ENCODE results near the gene MRPS31.

The MRPS31 gene

DNA sequence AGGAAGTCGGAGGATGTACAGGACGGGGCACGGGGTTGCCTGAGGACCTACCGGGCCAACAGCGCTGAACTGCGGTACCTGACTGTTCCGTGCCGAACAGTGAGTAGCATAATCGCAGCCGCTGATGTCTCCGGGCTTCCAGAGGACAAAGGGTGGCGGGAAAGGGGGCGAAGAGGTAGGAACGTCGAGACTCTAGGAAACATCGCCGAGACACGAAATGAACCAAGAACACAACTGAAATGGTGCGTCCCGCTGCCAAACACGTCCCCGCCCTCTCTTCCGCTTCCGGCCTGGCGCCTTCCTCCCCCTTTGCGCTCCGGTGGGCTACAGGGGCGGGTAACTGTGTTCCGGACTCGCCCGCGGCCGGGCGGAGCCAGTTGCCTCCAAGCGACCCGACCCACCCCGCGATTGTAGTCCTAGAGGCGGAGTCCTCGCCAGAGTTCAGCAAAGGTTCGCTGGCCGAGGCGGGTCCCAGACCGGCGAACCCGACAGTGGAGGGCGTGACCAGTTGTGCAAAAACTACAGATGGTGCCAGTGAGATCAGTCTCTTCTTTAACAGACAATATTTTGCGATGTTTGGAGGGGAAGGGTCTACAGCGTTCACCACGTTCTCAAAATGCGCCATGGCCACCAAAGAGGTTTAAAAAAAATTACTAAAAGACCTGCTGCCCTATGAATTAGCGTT is at the start of gene MRPS31:
Gene MRPS31, minus strand, starts transcription at position 257 of the 685 bp plus-strand sequence. Its CDS starts 54 bp downstream, at position 203.
- DNase-seq = peak; percentile 98

DNA sequence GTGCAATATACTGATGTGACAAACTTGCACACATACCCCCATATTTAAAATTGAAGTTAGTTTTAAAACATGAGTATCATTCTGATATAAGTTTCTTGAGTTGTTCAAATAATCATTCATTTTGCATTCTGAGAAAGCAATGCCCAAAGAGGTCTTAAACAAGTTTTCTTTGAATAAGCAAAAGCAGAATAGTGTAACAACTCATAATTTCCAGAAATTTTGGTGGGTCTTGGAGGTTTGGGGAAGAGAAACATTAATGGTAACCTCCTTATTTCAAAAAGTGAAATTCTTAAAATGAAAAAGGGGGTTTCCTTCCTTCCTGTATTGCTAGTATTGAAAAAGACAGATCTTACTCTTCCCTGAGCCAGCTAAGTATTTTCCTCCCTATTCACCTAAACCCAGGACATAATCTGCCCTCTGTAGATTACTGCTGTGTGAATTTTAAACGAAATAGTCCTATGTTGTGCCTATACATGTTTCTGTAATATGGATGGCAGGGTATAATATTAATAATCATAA is 48.9 kb upstream of the MRPS31 start:
- no peak for DNase-seq

DNA sequence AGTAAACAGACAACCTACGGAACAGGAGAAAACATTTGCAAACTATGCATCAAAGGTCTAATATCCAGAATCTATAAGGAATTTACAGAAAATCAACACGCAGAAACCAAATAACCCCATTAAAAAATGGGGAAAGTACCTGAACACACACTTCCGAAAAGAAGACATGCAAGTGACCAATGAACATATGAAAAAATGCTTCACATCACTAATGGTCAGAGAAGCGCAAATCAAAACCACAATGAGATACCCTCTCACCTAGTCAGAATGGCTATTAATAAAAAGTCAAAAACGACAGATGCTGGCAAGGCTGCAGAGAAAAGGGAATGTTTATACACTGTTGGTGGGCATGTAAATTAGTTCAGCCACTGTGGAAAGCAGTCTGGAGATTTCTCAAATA is 47.9 kb upstream of the MRPS31 start:
- no peak for DNase-seq

DNA sequence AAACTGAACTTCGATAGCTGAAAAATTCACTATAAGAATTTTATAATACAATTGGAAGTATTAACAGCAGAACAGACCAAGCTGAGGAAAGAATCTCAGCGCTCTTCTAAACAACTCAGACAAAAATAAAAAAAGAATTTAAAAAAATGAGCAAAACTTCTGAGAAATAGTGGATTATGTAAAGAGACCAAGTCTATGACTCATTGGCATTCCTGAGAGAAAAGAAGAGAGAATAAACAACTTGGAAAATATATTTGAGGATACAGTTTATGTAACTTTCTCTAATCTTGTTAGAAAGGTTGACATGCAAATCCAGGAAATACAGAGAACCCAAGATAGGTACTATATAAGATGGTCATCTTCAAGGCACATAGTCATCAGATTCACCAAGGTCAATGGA is 43.8 kb upstream of the MRPS31 start:
- DNase-seq = no peak

DNA sequence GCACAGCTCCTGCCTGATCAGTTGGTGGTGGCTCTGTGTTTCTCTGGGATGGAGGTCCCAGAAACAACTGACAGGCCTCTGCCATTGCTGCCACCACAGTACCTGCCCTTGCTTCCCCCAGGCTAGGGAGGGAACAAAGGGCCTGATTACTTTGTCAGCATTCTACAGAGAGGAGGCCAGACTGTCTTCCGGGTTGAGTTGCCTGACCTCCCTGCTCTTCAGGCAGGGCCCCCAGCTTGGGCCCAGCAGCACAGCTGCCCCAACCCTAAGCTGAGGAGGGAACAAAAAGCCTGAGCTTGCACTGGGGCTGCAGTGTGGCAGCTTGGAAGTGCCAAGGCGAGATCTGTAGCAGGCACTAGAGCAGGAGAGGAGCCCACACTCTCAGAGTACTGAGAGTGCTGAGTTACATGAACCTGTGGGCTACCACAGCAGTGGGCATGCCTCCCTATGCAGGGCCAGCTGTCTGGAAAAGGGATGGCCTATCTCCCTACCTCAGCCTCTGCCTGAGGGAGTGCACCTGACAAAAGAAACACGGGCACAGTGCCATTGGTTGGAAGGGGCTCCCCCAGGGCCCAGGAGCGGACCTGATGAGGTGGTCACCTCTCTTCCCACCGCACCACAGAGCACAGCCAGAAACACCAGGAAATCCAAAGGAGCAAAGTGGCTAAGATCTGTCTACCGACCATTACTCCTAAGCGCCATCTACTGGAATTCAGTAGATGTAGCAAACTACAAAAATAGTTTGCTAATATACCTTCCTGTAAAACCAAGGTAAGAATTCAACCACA is 42.9 kb upstream of the MRPS31 start:
- DNase-seq = peak; percentile 42

DNA sequence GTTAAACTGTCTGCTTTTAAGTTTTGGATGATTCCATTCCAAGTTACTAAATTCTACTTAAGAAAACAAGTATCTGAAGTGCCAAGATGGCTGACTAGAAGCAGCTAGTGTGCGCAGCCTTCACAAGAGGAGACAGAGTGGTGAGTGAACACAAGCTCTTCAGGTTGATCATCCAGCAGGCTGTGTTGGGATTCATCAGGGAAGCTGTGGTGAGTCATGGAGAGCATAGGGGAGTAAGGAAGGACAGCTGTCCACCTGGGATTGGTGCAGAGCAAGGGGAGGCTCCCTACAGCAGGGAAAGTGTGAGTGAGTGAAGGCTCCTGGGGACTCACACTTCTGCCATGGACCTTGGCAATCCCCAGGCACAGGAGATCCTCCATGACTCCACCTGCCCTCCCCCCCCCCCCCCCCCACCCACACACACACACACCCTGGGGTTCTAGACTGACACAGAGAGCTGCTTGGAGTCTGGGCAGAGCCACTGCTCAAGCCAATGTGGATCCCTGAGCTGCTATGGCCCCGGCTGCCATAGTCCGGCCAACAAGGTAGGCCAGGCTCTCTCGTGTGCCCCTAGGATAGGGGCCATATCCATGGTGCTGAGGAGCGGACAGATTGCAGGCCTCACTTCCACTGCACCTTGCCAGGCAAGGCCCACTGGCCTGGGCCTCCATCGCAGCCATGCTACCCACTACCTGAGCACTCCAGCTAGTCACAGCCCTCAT is 41.9 kb upstream of the MRPS31 start:
- no peak for DNase-seq

DNA sequence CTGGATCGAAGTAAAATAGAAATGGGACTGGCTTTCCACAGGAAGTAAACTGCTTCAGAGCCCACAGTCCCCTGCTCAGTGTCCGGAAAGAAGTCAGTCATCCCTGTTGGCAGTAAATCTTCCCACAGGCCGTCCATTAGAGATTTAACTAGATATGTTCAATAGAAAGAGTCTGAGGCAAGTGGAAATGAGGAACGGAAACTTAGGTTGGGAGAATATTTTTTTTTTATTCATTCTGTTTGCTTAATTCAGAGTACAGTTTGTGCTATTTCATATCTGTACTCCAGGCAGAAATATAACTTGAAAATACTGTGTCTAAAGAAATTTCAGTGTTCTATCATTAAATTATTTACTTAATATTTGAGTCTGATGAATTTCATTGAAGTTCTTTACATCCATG is 41.1 kb upstream of the MRPS31 start:
- DNase-seq = no peak

DNA sequence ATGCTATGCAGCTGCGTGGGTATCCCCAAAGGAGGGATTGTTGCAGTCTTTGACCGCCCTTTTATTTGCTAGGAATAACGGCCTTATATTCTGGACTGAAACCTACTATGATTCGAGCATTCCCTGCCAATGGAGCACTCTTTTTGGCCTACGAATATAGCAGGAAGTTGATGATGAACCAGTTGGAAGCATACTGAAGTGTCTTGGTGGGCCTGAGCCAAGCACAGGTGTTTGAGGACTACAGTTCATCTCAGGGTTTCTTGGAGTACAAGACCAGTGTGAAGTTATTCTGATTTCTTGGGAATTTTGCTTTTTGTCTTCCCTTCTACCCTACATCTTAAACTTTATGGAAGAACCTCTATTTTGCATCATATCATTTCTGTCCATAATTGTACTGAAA is 38.5 kb upstream of the MRPS31 start:
- DNase-seq = no peak

DNA sequence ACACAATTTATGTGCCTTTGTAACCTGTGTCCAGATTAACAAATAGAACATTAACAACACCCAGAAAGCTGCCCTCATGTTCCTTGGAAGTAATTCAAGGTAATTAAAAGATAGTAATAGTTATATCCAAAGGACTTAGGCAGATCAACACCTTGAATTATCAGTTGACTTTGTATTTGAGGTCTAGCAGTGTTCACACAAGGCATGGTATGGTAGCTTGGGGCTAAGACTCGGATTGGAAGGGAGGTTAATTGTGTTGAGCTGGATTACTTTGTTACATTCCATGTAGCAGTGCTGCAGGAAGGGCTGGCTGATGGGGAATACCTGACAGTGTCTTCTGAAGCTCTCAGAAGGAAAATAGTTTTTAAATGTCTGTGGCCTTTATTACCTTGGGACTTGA is 35.3 kb upstream of the MRPS31 start:
- no peak for DNase-seq

DNA sequence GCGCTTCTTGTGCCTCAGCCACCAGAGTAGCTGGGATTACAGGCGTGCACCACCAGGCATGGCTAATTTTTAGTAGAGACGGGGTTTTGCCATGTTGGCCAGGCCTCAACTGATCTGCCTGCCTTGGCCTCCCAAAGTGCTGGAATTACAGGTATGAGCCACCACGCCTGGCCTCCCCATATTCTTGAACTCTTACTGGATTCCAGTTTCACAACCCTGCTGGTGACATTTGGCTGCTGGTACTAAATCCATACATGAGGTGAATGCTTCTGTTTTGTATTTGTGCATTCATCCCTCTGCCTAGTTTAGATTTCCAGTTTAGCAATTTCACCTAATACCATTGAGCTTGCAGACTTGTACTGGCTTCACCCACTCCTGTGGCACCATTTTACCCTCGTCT is 32.3 kb upstream of the MRPS31 start:
- no peak for DNase-seq

DNA sequence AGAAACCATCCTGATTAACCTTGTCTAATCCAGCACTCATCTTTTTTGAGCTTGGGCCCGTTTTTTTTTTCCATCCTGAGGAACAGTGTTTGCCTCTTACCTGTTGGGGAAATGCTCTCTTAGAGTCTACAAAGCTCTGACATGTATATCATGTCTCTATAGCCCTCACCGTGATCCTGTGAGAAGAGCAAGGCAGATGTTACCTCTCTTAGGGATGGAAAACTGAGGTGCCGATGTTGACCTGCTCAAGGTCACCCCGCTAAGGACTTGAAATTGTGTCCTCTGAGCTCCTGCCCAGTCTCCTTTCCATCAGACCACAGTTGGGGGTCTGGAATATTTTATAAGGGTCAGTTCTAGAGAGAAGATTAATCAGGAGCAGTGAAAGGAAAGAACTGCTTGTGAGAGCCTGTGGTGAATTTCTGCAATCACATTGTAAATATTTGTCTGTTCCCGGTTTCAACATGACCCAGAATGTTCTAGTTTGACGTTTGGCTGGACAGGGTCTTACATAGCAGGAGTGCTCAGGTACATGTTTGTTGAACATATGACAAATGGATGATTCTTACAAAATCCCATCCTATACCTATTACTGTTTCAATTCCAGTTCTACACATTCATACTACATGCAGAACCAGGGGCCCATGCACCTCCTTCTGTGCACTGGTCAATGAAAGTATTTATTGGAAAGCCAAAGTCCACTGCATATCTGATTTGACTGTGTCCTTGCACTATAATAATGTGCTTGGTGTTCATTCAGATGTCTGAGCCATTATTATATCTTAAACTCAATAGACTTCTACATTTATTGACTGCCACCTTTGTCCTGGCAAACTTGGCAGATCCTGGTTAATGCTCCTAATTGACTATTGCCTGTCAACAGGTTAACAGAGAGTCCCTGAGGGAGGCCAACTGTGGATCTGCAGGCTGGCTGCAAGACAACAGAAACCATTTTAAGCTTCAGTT is 30.5 kb upstream of the MRPS31 start:
- DNase-seq = no peak

DNA sequence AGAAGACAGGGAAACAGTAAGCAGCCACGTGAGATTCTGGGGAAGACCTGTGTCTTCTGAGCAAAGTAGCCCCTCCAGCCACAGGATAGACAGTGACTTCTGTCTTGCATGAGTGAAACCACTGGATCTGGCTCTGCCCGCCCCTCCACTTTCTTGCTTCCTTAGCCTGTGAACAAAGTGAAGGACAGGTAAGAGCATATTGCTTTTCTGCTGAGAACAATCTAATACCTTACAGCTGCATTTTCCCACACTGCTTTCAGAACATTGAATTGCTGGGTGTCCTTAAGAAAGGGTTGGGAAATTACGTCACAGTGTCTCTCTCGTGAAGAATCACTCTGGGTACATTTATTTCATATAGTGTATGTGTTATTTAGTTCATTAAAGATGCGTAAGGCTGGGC is 29.6 kb upstream of the MRPS31 start:
- DNase-seq = no peak

DNA sequence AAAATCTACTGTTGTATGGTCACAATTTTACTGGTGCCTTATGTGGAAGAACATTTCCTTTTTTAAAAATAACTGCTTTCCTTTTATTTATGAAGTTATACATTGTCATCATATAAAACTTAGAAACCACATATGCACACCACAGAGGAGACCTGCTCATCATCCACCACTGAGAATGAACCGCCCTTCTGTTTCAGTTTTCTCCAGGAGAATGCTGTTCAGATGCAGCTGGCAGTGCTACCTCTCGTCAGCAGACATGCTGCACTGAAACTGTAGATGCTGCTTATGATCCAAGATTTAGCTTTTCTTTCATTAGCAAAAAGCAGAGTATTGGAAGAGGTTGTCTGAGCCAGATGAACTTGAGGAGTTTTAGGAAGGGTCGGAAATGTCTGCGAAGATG is 28.5 kb upstream of the MRPS31 start:
- no peak for DNase-seq

DNA sequence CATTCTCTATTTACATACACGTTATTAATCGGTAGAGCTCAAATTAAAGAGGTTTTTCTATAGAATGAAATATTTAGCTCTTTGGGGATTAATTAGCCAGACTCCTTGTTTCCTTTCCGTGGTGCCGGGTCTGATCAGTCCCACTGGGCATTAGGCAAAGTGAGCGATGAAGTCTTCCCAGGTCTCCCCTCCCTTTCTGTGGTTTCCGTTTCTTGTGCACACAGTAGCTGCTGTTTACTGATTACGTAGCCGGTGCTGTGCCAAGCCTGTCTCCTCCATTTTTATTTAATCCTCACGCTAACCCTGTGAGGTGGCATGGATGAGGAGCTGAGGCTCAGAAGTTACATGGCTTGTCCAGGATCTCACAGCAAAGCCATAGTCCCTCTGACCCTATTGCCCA is 27.4 kb upstream of the MRPS31 start:
- peak; percentile 44 for DNase-seq

DNA sequence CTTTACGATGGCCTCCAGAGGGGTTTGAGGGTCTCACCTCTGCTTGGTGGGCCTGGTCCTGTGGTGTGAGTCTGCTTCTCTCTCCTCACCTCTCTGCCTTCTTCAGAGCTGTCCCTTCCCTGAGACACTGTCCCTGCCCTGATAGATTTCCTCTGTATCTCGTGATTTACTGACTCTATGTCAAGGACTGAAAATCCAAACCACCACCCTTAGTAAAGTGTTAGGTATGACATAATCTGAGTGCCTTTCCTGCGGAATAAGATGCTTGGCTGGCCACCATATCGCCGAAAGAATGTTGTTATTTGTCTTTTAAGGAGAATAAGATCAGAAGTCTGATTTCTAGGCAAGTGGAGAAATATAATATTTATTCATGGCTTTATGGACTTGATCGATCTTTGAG is 25.7 kb upstream of the MRPS31 start:
- no peak for DNase-seq

DNA sequence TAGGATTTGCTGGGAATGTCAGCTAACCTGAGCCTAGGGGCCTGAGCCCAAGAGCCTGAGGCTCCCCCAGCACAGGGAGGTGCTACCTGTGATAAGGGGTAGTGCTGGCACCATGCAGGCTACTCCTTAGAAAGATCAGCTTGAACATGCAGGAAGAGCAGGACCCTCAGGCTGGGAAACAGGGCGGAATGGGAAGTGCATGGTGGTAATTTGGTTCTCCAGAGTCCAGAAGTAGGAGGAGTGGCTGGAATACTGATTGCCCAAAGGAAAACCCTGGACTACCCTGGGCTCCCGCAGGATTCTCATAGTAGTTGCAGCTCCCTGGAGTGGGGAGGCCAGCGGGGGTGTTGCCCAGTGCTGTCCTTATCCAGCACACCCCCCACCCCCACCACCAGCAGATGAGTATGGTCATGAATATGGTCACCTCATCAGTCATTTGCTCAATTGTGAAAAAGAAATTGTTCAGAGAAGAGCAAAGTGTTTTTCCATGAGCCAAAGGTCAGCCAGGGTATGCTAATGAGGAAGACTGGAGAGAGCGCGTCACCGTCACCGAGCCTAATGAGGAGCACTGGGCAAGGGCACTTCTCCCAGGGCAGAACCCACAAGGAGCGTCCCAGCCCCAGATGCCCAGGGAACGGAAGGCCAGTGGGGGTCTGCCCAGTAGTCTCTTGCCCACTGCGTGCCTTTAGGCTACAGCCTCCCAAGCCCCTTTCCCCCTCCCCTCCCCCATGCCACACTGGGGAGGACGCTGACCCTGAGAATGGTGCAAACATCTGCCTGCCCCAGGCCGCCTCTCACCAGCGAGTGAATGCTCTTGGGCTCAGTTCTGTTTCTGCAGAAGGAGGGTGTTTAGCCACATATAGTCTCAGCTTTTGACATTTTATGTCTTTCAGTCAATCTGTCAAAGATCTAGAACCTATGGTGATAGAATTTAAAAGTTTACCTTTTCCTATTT is 23.7 kb upstream of the MRPS31 start:
- DNase-seq = no peak

DNA sequence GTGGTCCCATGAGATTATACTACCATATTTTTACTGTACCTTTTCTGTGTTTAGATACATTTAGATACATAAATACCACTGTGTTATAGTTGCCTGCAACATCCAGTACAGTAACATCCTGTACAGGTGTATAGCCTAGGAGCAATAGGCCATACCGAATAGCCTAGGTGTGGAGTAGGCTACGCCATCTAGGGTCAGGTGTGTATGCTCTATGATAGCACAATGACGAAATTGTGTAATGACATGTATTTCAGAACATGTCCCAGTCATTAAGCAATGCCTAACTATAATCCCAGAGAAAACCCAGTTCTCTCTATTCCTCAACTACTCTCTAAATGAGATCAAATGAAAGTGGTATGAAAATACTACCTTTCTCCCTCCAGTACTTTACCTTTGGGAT is 22.3 kb upstream of the MRPS31 start:
- no peak for DNase-seq

DNA sequence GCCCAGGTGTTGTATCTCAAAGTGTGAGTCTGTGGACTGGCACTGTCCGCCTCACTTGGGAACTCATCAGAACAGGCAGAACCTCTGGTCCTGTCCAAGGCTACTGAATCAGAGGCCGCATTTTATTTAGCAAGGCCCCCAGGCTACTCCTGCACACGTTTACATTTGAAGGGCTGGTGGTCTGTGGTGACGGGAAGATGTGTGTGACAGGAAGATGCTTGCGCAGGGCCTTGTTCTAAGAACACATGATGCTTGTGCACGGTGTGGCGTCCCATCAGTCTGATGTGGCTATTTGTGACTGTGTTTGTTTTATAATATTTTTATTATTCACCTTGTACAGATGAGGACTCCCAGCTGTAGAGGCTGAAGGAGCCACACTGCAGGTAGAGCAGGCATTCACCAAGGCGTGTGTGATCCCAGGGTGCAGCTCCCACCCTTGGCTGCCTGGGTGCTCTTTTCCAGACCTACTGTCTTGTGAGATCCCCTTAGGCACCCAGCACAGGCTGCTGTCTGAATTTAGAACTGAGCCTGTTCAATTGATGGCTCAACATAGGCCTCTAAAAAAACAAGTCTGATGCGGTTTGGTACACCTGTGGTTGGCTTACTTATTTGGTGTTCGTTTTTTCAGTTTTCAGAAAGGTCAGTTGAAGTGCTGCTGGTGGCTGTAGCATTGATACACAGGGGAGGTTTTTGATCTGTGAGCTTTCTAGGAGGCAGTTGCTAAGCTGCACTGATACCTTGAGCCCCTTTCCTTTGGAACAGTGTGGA is 21.5 kb upstream of the MRPS31 start:
- no peak for DNase-seq

DNA sequence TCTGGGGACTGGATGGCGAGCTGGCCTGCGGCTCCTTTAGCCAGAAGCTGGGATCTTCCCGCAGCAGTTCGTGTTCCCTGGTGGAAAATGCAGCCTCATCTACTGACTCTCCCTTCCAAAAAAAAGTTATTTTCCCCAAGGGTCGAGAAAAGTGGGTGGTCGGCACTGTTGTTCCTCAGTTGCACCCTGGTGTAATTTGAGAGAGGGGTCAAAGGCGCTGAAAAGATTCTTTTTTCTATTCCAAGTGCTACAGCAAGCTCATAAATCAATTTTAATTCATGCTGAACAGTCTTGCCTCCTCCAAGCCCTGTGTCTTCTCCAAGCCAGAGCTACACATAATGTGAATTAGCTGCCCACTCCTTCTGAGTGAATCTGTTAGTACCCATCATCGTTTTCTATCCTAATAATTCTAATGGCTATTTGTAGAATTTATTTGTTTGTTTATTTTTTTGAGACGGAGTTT is 19.2 kb upstream of the MRPS31 start:
- peak; percentile 44 for DNase-seq

Data from OCI-M1 (cell line).